ENCODE data around the gene RFX4.

Gene RFX4

GRCh38 chr12:106764738-106765137, 181.9 kb downstream of the RFX4 start:
- peak; percentile 43 for DNase-seq (ENCODE audit: low spot score)

GRCh38 chr12:106766393-106766826, 183.6 kb downstream of the RFX4 start:
- no peak for DNase-seq (ENCODE audit: low spot score)

GRCh38 chr12:106767206-106767605, 184.4 kb downstream of the RFX4 start:
- DNase-seq (ENCODE audit: low spot score): no peak

- no peak for DNase-seq (ENCODE audit: low spot score)
These were observed 185.4 kb downstream of the RFX4 start for GRCh38 chr12:106767954-106768822.

GRCh38 chr12:106769078-106769477, 186.3 kb downstream of the RFX4 start:
- DNase-seq (ENCODE audit: low spot score): no peak

- no peak for DNase-seq (ENCODE audit: low spot score)
These were observed 186.7 kb downstream of the RFX4 start for GRCh38 chr12:106769546-106769945.

- no peak for DNase-seq (ENCODE audit: low spot score)
These were observed 188.6 kb downstream of the RFX4 start for GRCh38 chr12:106771425-106771824.

GRCh38 chr12:106773286-106774004, 190.6 kb downstream of the RFX4 start:
- DNase-seq (ENCODE audit: low spot score): no peak

- peak; percentile 94 for DNase-seq (ENCODE audit: low spot score)
These were observed 191.4 kb downstream of the RFX4 start, which contains the start of gene RIC8B for GRCh38 chr12:106774005-106774807. RIC8B (plus strand) TSS chr12:106774682; CDS start chr12:106774746, 64 bp downstream.

GRCh38 chr12:106774808-106775524, 192.2 kb downstream of the RFX4 start:
- DNase-seq (ENCODE audit: low spot score): no peak

- no peak for DNase-seq (ENCODE audit: low spot score)
These were observed 194.1 kb downstream of the RFX4 start for GRCh38 chr12:106776897-106777296.

- DNase-seq (ENCODE audit: low spot score): no peak
These were observed 197.3 kb downstream of the RFX4 start for GRCh38 chr12:106780010-106780631.

- no peak for DNase-seq (ENCODE audit: low spot score)
These were observed 199.8 kb downstream of the RFX4 start for GRCh38 chr12:106782619-106783018.

GRCh38 chr12:106783515-106783914, 200.7 kb downstream of the RFX4 start:
- no peak for DNase-seq (ENCODE audit: low spot score)

- DNase-seq (ENCODE audit: low spot score): no peak
These were observed 207.2 kb downstream of the RFX4 start for GRCh38 chr12:106790020-106790419.

- DNase-seq (ENCODE audit: low spot score): no peak
These were observed 208.7 kb downstream of the RFX4 start for GRCh38 chr12:106791531-106791930.

- DNase-seq (ENCODE audit: low spot score): no peak
These were observed 211.6 kb downstream of the RFX4 start for GRCh38 chr12:106794369-106794768.

- DNase-seq (ENCODE audit: low spot score): no peak
These were observed 218.4 kb downstream of the RFX4 start for GRCh38 chr12:106801167-106801708.

GRCh38 chr12:106801830-106802533, 219.2 kb downstream of the RFX4 start:
- DNase-seq (ENCODE audit: low spot score): no peak

GRCh38 chr12:106804668-106805067, 221.9 kb downstream of the RFX4 start:
- DNase-seq (ENCODE audit: low spot score): no peak
